Chondrocyte (in vitro differentiated cells): ENCODE data around the gene EPHB1. TPM values are rescaled to one million over a fixed set of nuclear protein-coding genes. Genes with fewer than 3 reads are reported as not detected.

Experiments
- DNase-seq: peaks from one replicate; pipeline ENCODE4 v3.0.0; 2021; ENCODE audit warnings: mixed read lengths, low spot score
- H3K27ac Mint-ChIP-seq: one replicate; pipeline ENCODE4 v1.8.0; 2021; ENCODE audit warnings: mild to moderate bottlenecking, moderate library complexity, mixed read lengths; ENCODE audit not compliant: unreplicated experiment
- H3K27me3 Mint-ChIP-seq: 2 replicates; pipeline ENCODE4 v1.8.0; 2021; ENCODE audit warnings: low read depth, mixed read lengths
- H3K36me3 Mint-ChIP-seq: 2 replicates; pipeline ENCODE4 v1.8.0; 2021; ENCODE audit warnings: low read depth, mixed read lengths
- H3K4me1 Mint-ChIP-seq: 2 replicates; pipeline ENCODE4 v1.8.0; 2021; ENCODE audit warnings: low read depth, mild to moderate bottlenecking, mixed read lengths
- H3K4me3 Mint-ChIP-seq: one replicate; pipeline ENCODE4 v1.8.0; 2021; ENCODE audit warnings: mild to moderate bottlenecking, moderate library complexity, mixed read lengths; ENCODE audit not compliant: unreplicated experiment
- H3K9me3 Mint-ChIP-seq: 2 replicates; pipeline ENCODE4 v1.8.0; 2021; ENCODE audit warnings: low read depth, mixed read lengths
- CTCF ChIP-seq: fragments of 200-600 bp; sonication (generic); IDR thresholded peaks from 2 replicates; pipeline ENCODE4 v1.5.0; 2021; ENCODE audit warnings: antibody characterized with exemption, mild to moderate bottlenecking, moderate library complexity
- total RNA-seq: library from RNA; stranded (reverse); gene quantifications from 3 replicates; pipeline ENCODE4 v1.2.1, GENCODE V29; 2021

Gene EPHB1
- total RNA-seq, 1 donor from 2014 or later: 1.7 TPM

DNA sequence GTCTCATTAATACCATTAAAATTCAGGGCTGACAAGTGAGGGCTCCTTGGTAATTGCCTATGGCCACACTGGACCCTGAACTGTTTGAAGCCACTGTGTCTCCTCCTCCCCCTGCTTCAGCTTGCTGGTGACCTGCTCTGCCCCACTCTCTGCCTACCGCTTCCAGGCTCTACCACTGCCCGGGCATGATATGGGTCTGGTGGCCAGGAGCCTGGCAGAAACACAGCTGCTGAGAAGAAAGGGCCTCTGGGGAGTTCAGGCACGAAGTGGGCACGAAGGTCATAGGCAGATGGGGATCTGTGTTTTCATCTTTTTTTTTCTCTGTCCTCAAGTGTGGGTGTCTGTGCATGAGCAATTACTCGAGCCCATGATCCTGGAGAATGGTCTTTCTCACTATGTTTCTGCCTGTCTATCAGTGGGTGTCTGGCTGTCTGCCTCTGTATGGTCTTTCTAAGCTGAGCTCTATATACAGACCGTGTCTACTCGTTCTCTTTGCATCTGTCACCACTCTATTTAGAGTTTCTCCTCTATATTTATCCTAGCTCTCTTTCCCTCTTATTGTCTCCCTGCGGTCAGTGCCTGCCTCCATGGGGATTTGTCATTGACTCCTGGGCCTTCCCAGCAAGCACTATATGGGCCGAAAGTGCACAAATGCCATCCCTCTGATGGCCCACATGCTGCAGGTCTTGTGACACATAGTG lies 42.1 kb upstream of the EPHB1 start:
- Mint-ChIP-seq H3K36me3 (no peaks in the 10 kb centered on the region), H3K9me3 (no peaks in the 10 kb centered on the region), H3K27ac (no peak overlapping the region), H3K27me3 (peaks cover 12% of the 10 kb centered on the region), H3K4me3 (no peak overlapping the region), H3K4me1 (no peaks in the 10 kb centered on the region)
- DNase-seq: no peak
- no peak for TF ChIP-seq CTCF

DNA sequence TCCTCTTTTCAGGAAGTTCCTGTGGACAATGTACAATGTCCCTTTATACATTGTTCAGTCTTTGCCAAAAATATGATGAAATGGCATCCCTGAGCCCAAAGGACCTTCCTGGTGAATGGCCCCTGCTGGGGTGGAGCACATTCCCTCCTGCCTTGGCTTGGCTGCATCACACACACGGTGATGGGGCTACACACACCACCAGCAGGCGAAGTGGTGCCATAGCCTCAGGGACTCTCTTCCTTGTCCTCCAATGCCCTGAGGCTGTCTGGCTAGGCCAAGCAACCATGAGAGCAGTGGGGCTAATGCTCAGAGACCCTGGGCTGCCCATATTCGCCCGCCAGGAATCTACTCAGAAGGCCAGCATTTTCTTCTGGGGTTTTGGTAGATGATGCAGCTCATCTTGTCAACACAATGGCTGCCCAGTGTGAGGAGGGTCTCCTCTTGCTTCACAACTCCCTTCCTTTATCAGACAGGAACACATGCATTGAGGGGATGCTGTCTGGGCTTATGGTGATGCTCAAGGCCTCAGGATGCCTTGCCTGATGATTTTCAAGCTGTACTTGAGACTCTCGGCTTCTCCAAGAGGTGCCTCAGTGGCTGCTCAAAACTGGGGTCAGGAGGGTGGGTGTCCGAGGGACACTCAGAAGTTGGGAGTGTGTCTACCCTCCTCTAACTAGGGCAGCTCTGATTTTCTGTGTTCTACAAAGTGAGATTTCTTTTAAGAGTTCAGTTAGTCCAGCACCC lies 40.9 kb upstream of the EPHB1 start:
- Mint-ChIP-seq H3K9me3 (no peaks in the 10 kb centered on the region), H3K4me3 (no peak overlapping the region), H3K36me3 (no peaks in the 10 kb centered on the region), H3K4me1 (no peaks in the 10 kb centered on the region), H3K27me3 (peaks cover 8% of the 10 kb centered on the region), H3K27ac (no peak overlapping the region)
- no peak for TF ChIP-seq CTCF
- DNase-seq: no peak

DNA sequence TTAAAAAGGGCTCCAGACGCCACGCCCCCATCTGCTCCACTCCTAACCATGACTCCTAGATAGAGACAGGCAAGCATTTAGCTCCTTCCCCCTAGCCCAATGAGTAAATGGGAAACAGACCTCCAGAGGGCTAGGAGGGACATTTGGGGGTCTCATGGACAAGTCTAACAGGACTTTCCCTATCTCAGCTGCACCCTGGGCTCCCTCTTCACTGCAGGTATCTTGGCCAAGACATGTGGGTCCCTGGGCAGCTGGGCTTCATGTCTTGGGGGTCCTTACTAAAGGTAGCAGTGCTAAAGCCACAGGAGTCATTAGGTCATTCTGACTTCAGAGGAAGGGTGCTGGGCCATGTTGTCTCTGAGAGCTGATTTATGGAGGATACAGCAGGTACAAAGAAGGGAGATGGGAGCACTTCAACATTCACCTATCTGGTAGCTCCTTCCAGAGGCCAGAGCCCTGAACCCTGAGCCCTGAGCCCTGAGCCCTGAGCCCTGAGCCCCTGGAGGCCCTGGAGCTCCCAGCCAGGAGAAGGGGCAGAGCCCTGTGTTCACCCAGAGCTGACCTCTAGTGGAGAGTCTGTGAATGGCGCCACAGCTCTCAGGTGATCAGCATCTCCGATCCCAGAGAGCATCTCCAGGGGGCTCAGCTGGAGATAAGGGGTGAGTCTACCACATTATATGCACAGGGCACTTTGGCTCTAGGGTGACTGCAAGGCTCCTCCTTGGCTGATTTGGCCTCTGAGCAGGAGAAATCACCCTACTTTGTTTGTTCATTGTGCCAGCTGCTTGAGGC lies 40.1 kb upstream of the EPHB1 start:
- DNase-seq: no peak
- H3K4me3 Mint-ChIP-seq: no peak overlapping the region
- no peak overlapping the region for H3K27ac Mint-ChIP-seq
- H3K27me3 Mint-ChIP-seq: peaks cover 5% of the 10 kb centered on the region
- no peaks in the 10 kb centered on the region for H3K9me3 Mint-ChIP-seq
- no peaks in the 10 kb centered on the region for H3K36me3 Mint-ChIP-seq
- TF ChIP-seq CTCF: peak; percentile 79
- H3K4me1 Mint-ChIP-seq: no peaks in the 10 kb centered on the region

DNA sequence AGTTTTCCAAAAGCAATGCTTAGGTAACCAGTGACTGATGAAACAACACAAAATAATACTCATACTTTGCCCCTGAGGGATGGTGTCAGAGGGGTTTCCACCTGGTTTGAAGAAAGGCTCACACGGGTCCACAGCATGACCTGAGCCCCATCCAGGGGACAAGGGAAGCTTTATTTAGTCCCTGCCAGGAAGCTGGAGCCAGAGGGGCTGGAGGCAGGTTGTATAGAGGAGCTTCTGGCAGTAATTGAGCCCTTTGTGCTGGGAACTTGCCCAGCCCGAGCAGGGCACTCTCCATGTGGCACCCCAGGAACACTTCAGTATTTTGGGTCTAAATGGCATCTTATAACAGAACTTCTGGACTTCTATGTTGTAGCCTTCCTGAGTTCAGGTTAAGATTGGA lies 39.2 kb upstream of the EPHB1 start:
- DNase-seq: no peak
- TF ChIP-seq CTCF: no peak
- Mint-ChIP-seq H3K27me3 (peaks cover 5% of the 10 kb centered on the region), H3K4me1 (no peaks in the 10 kb centered on the region), H3K36me3 (no peaks in the 10 kb centered on the region), H3K9me3 (no peaks in the 10 kb centered on the region), H3K4me3 (no peak overlapping the region), H3K27ac (no peak overlapping the region)

DNA sequence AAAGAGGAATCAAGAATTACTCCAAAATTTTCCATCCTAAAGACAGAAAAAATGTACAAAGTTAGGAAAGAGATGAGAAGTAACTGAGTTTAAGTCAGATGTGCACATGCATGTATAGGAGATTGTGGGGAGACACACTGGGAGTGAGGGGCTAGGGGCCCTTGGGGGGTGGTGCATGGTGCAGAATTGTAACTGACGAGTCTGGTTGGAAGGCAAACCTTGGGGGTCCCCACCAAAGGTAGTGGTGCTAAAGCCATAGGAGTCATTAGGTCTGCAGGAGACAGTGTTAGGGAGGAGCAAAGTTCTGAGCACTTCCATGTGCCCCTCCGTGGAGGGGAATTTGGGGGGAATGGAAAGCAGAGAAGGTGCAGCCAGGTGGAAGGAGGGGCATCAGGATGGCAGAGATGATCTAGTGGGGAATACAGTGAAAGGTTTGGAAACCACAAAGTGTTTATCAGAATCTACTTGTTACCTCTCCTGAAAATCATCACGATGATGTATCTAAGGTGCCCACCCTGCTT lies 37.5 kb upstream of the EPHB1 start:
- no peak overlapping the region for H3K4me3 Mint-ChIP-seq
- peaks cover 3% of the 10 kb centered on the region for H3K27me3 Mint-ChIP-seq
- DNase-seq: no peak
- no peaks in the 10 kb centered on the region for H3K9me3 Mint-ChIP-seq
- H3K4me1 Mint-ChIP-seq: no peaks in the 10 kb centered on the region
- TF ChIP-seq CTCF: no peak
- H3K27ac Mint-ChIP-seq: no peak overlapping the region
- H3K36me3 Mint-ChIP-seq: no peaks in the 10 kb centered on the region
